A549 (cell line): ENCODE data around the gene SNAPC2. TPM values are rescaled to one million over a fixed set of nuclear protein-coding genes. Genes with fewer than 3 reads are reported as not detected.
"Not testable (repeated sequence)": the region's sequence is repeated elsewhere in the genome, so short reads cannot be mapped to it uniquely, and the experiment has no call there.

Source experiments
- ATAC-seq, 2 experiments: fragments of 200-7000 bp in 1 of 2; fragments of >200 bp in 1 of 2; cut with Nextera tagmentation in 1 of 2; cut with Tn5 transposase in 1 of 2; 3 replicates each; pipeline versions ENCODE4 v1.8.0 to v1.9.1; 2018 to 2020; ENCODE audit warnings: mild to moderate bottlenecking in 1 of 2, moderate library complexity in 1 of 2
- CTCF ChIA-PET: fragments of 300-600 bp; sonication (Branson Sonifier 250); formaldehyde crosslinking; extraction: SDS; loops from one replicate; lab custom pipeline; 2021; ENCODE audit warnings: antibody characterized with exemption, inconsistent platforms; lab: Yijun Ruan, JAX
- POLR2A ChIA-PET: fragments of 350-600 bp; formaldehyde crosslinking; extraction: SDS; loops from one replicate; lab custom pipeline; 2021; ENCODE audit warnings: antibody characterized with exemption, inconsistent platforms; lab: Yijun Ruan, JAX
- DNase-seq, 2 experiments: peaks; one replicate each; pipeline versions ENCODE4 v3.0.0 to v3.0.0-alpha.2; 2011 to 2016; ENCODE audit warnings: low read depth in 1 of 2, low spot score in 1 of 2
- FAIRE-seq: peaks from 2 replicates; lab custom pipeline; 2011; peaks lifted over from hg19 to GRCh38; lab: Jason Lieb, UNC
- H3K27ac ChIP-seq, 2 experiments: fragments of >200 bp; sonication (Bioruptor Twin); formaldehyde crosslinking; 3 replicates each; pipeline ENCODE4 v1.5.1; 2016 to 2017
- H3K4me1 ChIP-seq: fragments of >200 bp; sonication (Bioruptor Twin); formaldehyde crosslinking; 3 replicates; pipeline ENCODE4 v1.6.1; 2016
- H3K4me2 ChIP-seq: fragments of >200 bp; sonication (Bioruptor Twin); formaldehyde crosslinking; 3 replicates; pipeline ENCODE4 v1.6.1; 2016
- H3K4me3 ChIP-seq: fragments of >200 bp; sonication (Bioruptor Twin); formaldehyde crosslinking; 3 replicates; pipeline ENCODE4 v1.5.1; 2016
- H3K9me3 ChIP-seq: fragments of >200 bp; sonication (Bioruptor Twin); formaldehyde crosslinking; 3 replicates; pipeline ENCODE4 v1.6.1; 2016
- BHLHE40 ChIP-seq: IDR thresholded peaks from 2 replicates; pipeline ENCODE4 v1.6.1; 2012; ENCODE audit warnings: low read depth, low read length, inconsistent platforms
- CBX2 ChIP-seq: fragments of 200-600 bp; sonication (generic); IDR thresholded peaks from 2 replicates; pipeline ENCODE4 v1.6.1; 2016; ENCODE audit warnings: low read depth, mild to moderate bottlenecking, borderline replicate concordance
- CBX8 ChIP-seq: fragments of 200-600 bp; sonication (generic); IDR thresholded peaks from 2 replicates; pipeline ENCODE4 v1.6.1; 2016
- CTCF ChIP-seq: fragments of >200 bp; sonication (Bioruptor Twin); formaldehyde crosslinking; IDR thresholded peaks from 3 replicates; pipeline ENCODE4 v1.5.1; 2016
- ELK1 ChIP-seq: fragments of 150-350 bp; IDR thresholded peaks from 2 replicates; pipeline ENCODE4 v1.6.1; 2014; ENCODE audit warnings: low read depth, mild to moderate bottlenecking, low read length
- EP300 ChIP-seq, 2 experiments: fragments of >200 bp; sonication (Bioruptor Twin); formaldehyde crosslinking; IDR thresholded peaks; 2 replicates in 1 of 2; 3 replicates in 1 of 2; pipeline ENCODE4 v1.6.1; 2016 to 2017
- ESRRA ChIP-seq: fragments of 150-350 bp; IDR thresholded peaks from 2 replicates; pipeline ENCODE4 v1.6.1; 2014; ENCODE audit warnings: mild to moderate bottlenecking, low read length, borderline replicate concordance
- FOSB ChIP-seq: fragments of 250-450 bp; sonication (Bioruptor Pico); IDR thresholded peaks from 2 replicates; pipeline ENCODE4 v1.5.0; 2020; ENCODE audit warnings: mild to moderate bottlenecking, moderate library complexity
- FOSL2 ChIP-seq, 2 experiments: fragments of 450-650 bp in 1 of 2; fragments of >200 bp in 1 of 2; sonication (Bioruptor Twin) in 1 of 2; formaldehyde crosslinking; IDR thresholded peaks; 2 replicates each; pipeline versions ENCODE4 v1.5.0 to v1.6.1; 2016 to 2020; ENCODE audit warnings: mild to moderate bottlenecking in 1 of 2, moderate library complexity in 1 of 2
- GATA3 ChIP-seq: IDR thresholded peaks from 2 replicates; pipeline ENCODE4 v1.6.1; 2012; ENCODE audit warnings: borderline replicate concordance
- HMGXB4 ChIP-seq: fragments of 250-450 bp; sonication (Bioruptor Pico); IDR thresholded peaks from 2 replicates; pipeline ENCODE4 v1.5.0; 2021; ENCODE audit warnings: mild to moderate bottlenecking, moderate library complexity, borderline replicate concordance
- HOXA7 ChIP-seq: fragments of 250-450 bp; sonication (Bioruptor Pico); IDR thresholded peaks from 2 replicates; pipeline ENCODE4 v1.5.0; 2020; ENCODE audit warnings: mild to moderate bottlenecking, moderate library complexity
- HOXB13 ChIP-seq: fragments of 250-450 bp; sonication (Bioruptor Pico); IDR thresholded peaks from 2 replicates; pipeline ENCODE4 v1.5.0; 2020; ENCODE audit warnings: low read depth, mild to moderate bottlenecking, moderate library complexity
- HOXB5 ChIP-seq: fragments of 250-450 bp; sonication (Bioruptor Pico); IDR thresholded peaks from 2 replicates; pipeline ENCODE4 v1.5.0; 2020; ENCODE audit warnings: mild to moderate bottlenecking, moderate library complexity
- JUN ChIP-seq, 2 experiments: fragments of >200 bp; sonication (Bioruptor Twin); formaldehyde crosslinking; IDR thresholded peaks; 2 replicates in 1 of 2; 3 replicates in 1 of 2; pipeline ENCODE4 v1.6.1; 2016 to 2017
- KDM1A ChIP-seq: fragments of 200-600 bp; sonication (generic); IDR thresholded peaks from 2 replicates; pipeline ENCODE4 v1.6.1; 2016; ENCODE audit warnings: low read depth, mild to moderate bottlenecking
- POLR2A ChIP-seq: IDR thresholded peaks from 2 replicates; pipeline ENCODE4 v1.6.1; 2012; ENCODE audit warnings: mild to moderate bottlenecking, low read length
- RARB ChIP-seq: fragments of 250-450 bp; sonication (Bioruptor Pico); IDR thresholded peaks from 2 replicates; pipeline ENCODE4 v1.8.0; 2021; ENCODE audit warnings: mild to moderate bottlenecking, moderate library complexity
- TP53 ChIP-seq: fragments of 250-450 bp; sonication (Bioruptor Pico); IDR thresholded peaks from 2 replicates; pipeline ENCODE4 v1.5.0; 2021; ENCODE audit warnings: mild to moderate bottlenecking, moderate library complexity
- ZC3H11A ChIP-seq: fragments of 450-650 bp; IDR thresholded peaks from 2 replicates; pipeline ENCODE4 v1.6.1; 2014; ENCODE audit warnings: antibody characterized with exemption, mild to moderate bottlenecking
- WGBS: methylation state at CpG from one replicate; pipeline ENCODE4 v1.1.6; 2017; ENCODE audit errors: missing lambda C conversion rate; 5-methylcytosine and 5-hydroxymethylcytosine counted together
- polyA plus RNA-seq, 4 experiments: library from polyadenylated mRNA; depleted of rRNA in 3 of 4; stranded (reverse); fragments of >200 nt; fragmentation: RNase III in 1 of 4; extraction: RNeasy Plus Mini Kit Qiagen cat#74134 plus additional on column Dnase treatment in 1 of 4; gene quantifications; 2 replicates in 3 of 4; 3 replicates in 1 of 4; pipeline ENCODE4 v1.2.3, GENCODE V29; 2011 to 2017

SNAPC2 gene
- polyA plus RNA-seq, 2 of the 4 experiments (the other 2 are of a cell fraction): 9.2 to 13.8 TPM

GRCh38 chr19:7918062-7918614, 2.0 kb upstream of the SNAPC2 start:
- WGBS: 65% methylated on average over 29 of the region's 29 CpGs
- ChIA-PET POLR2A (interaction anchor here (0.9 kb wide), 1 partner anchor 14 kb away, joined by 4 read pairs; the partner anchor contains the start of gene MAP2K7), CTCF (interaction anchor here (0.6 to 2.4 kb wide), 16 partner anchors 9 to 335 kb away, joined by 3 to 14 read pairs (median 4); partner anchors contain the start of gene TIMM44)
- H3K9me3 ChIP-seq, ATAC-seq, DNase-seq, H3K4me3 ChIP-seq, FAIRE-seq: not testable (repeated sequence)
- Histone ChIP-seq H3K27ac (peak overlapping the region in 1 of 2 experiments; percentile 90; a peak in 4 of 6 replicates), H3K4me1 (peaks cover 19% of the 10 kb centered on the region), H3K4me2 (peak overlapping the region; percentile 87)
- TF ChIP-seq KDM1A: peak; percentile 48; the same call in 1 of the 2 replicates

- FAIRE-seq (no peak), ATAC-seq (no peak), DNase-seq (no peak)
- H3K9me3 ChIP-seq: no peaks in the 10 kb centered on the region
- peaks cover 19% of the 10 kb centered on the region for H3K4me1 ChIP-seq
- H3K27ac ChIP-seq: no peak overlapping the region
- 89% methylated on average over 29 of the region's 42 CpGs for WGBS
- no peak overlapping the region for H3K4me2 ChIP-seq
- no peak overlapping the region for H3K4me3 ChIP-seq
- ChIA-PET POLR2A (interaction anchor here (1.9 to 2.0 kb wide), 2 partner anchors 15 to 25 kb away, joined by 12 to 17 read pairs; partner anchors contain the start of genes MAP2K7 and TIMM44), CTCF (interaction anchor here (0.6 to 2.4 kb wide), 11 partner anchors 8 to 335 kb away, joined by 3 to 14 read pairs (median 4); no protein-coding TSS in a partner anchor)
- no peak for TF ChIP-seq HOXB5 (CRISPR knock-in tag)
- TF ChIP-seq CBX8: no peak
- TF ChIP-seq EP300 (IDR thresholded peaks at IDR 0.05): no peak
- TF ChIP-seq ESRRA: no peak
- no peak for TF ChIP-seq HOXA7 (CRISPR knock-in tag)
Measured at GRCh38 chr19:7918615-7919421, 1.3 kb upstream of the SNAPC2 start.

- ChIA-PET CTCF (interaction anchor here (1.3 to 2.7 kb wide), 5 partner anchors 9 to 68 kb away, joined by 4 to 10 read pairs (median 7); partner anchors contain the start of gene TIMM44), POLR2A (interaction anchor here (1.1 to 2.0 kb wide), 6 partner anchors 12 to 52 kb away, joined by 3 to 17 read pairs (median 8); partner anchors contain the start of genes MAP2K7 and TIMM44)
- no peak for FAIRE-seq
- Histone ChIP-seq H3K4me1 (peaks cover 19% of the 10 kb centered on the region), H3K27ac (peak overlapping the region; percentile 95 to 96), H3K4me3 (peak overlapping the region; percentile 72), H3K4me2 (peak overlapping the region; percentile 99), H3K9me3 (no peaks in the 10 kb centered on the region)
- peak; percentile 41 to 96 for DNase-seq
- ATAC-seq: peak; percentile 4 to 48
- 9% methylated on average over 16 of the region's 62 CpGs for WGBS
- TF ChIP-seq JUN (IDR thresholded peaks at IDR 0.05) (peak in 1 of 2 experiments; percentile 4; a peak in 1 of 5 replicates), HOXB13 (CRISPR knock-in tag) (no peak)
Measured at GRCh38 chr19:7920519-7921301, 572 bp downstream of the SNAPC2 start.

- H3K4me2 ChIP-seq: peak overlapping the region; percentile 89
- DNase-seq (no peak), ATAC-seq (no peak), FAIRE-seq (no peak)
- ChIA-PET POLR2A (no interaction called here), CTCF (interaction anchor here (1.5 to 2.7 kb wide), 3 partner anchors 8 to 69 kb away, joined by 6 to 8 read pairs (median 7); no protein-coding TSS in a partner anchor)
- peaks cover 20% of the 10 kb centered on the region for H3K4me1 ChIP-seq
- peak overlapping the region; percentile 42 for H3K4me3 ChIP-seq
- 80% methylated on average over 15 of the region's 17 CpGs for WGBS
- no peaks in the 10 kb centered on the region for H3K9me3 ChIP-seq
- H3K27ac ChIP-seq: peak overlapping the region in 1 of 2 experiments; percentile 57; a peak in 2 of 6 replicates
- TF ChIP-seq FOSB (no peak), RARB (no peak), ZC3H11A (no peak), KDM1A (no peak), TP53 (CRISPR knock-in tag) (no peak), FOSL2 (IDR thresholded peaks at IDR 0.05) (no peak), FOSL2 (CRISPR knock-in tag; IDR thresholded peaks at IDR 0.05) (no peak), ELK1 (no peak), BHLHE40 (no peak), HMGXB4 (no peak), CTCF (no peak), GATA3 (no peak), POLR2A (no peak), HOXB13 (CRISPR knock-in tag) (no peak), CBX2 (no peak)
Measured at GRCh38 chr19:7921302-7921966, 1.3 kb downstream of the SNAPC2 start.
